Heart right ventricle (tissue), 16 donors: ENCODE data around the gene NME3. TPM values are rescaled to one million over a fixed set of nuclear protein-coding genes. Genes with fewer than 3 reads are reported as not detected.

Source experiments
- ATAC-seq, 8 donors: fragments of 200-7000 bp; cut with Tn5 transposase; one replicate each; pipeline ENCODE4 v1.9.1; 2020; ENCODE audit warnings: mild to moderate bottlenecking in 8 of 8, moderate library complexity in 8 of 8, moderate number of reproducible peaks in 1 of 8
- DNase-seq, 2 donors: peaks; one replicate each; pipeline ENCODE4 v3.0.0-alpha.2; 2020
- H3K27ac ChIP-seq, 10 donors: fragments of 200-600 bp; sonication (generic) in 2 of 10; one replicate each; pipeline versions ENCODE4 v1.5.0 to v1.8.0; 2020 to 2022; ENCODE audit warnings: mild to moderate bottlenecking in 3 of 10
- H3K27me3 ChIP-seq, 7 donors: fragments of 200-600 bp; one replicate each; pipeline ENCODE4 v1.8.0; 2021 to 2022; ENCODE audit warnings: mild to moderate bottlenecking in 2 of 7
- H3K36me3 ChIP-seq, 9 donors: fragments of 200-600 bp; sonication (generic) in 1 of 9; one replicate each; pipeline versions ENCODE4 v1.5.0 to v1.8.0; 2020 to 2022; ENCODE audit warnings: mild to moderate bottlenecking in 2 of 9
- H3K4me1 ChIP-seq, 9 donors: fragments of 200-600 bp; sonication (generic) in 1 of 9; one replicate each; pipeline versions ENCODE4 v1.5.0 to v1.8.0; 2020 to 2022; ENCODE audit warnings: mild to moderate bottlenecking in 4 of 9
- H3K4me3 ChIP-seq, 10 donors: fragments of 200-600 bp; sonication (generic) in 2 of 10; one replicate each; pipeline versions ENCODE4 v1.5.0 to v1.8.0; 2020 to 2022; ENCODE audit warnings: mild to moderate bottlenecking in 7 of 10, moderate library complexity in 2 of 10
- H3K9me3 ChIP-seq, 11 donors: fragments of 200-600 bp in 10 of 11; sonication (generic) in 2 of 11; one replicate each; pipeline versions ENCODE4 v1.5.0 to v1.8.0; 2013 to 2022; ENCODE audit warnings: mild to moderate bottlenecking in 2 of 11, control low read depth in 1 of 11, moderate library complexity in 1 of 11
- CTCF ChIP-seq, 9 donors: fragments of 200-600 bp; sonication (generic) in 2 of 9; IDR thresholded peaks; one replicate each; pipeline versions ENCODE4 v1.5.0 to v1.8.0; 2021 to 2022; ENCODE audit warnings: antibody characterized with exemption in 9 of 9, mild to moderate bottlenecking in 5 of 9, moderate library complexity in 1 of 9
- WGBS, 2 donors: extraction: QIAGEN DNeasy Blood & Tissue Kit; methylation state at CpG; one replicate each; pipeline ENCODE4 v1.1.7; 2013; ENCODE audit warnings: inconsistent platforms in 1 of 2; 5-methylcytosine and 5-hydroxymethylcytosine counted together
- intact Hi-C, 10 donors: fragments of 100-400 bp; cut with DNase I; formaldehyde crosslinking; loops; one replicate each; pipeline versions ENCODE4 v1.11.1 to v1.14.2; 2022
- polyA plus RNA-seq, 2 donors: library from polyadenylated mRNA; stranded (reverse); fragments of 200-250 nt; gene quantifications; one replicate each; pipeline ENCODE4 v1.2.3, GENCODE V29; 2013
- total RNA-seq, 10 donors: library from RNA; stranded (reverse); fragmentation: NEBNext Ultra II Directional in 3 of 10; extraction: Animal tissue kit (Norgen Biotek cat#: 25700) in 3 of 10; gene quantifications; one replicate each; pipeline versions ENCODE4 v1.2.1 to v1.2.4, GENCODE V29; 2021 to 2023
- donor health status: Arrhythmogenic right ventricular cardiomyopathy.
- donor health status: ischemic (EF 13 %, LVEDD 7.1; RV severe dilation, severe dysfunction).
- donor health status: healthy with polysubstance abuse.
- donor health status: DM: no; HTN: yes; CAD: no.
- donor health status: DM: no; HTN: no; CAD: no.
- donor health status: ischemic (EF 25% LVEDD 6.9; RV normal size, moderate dysfunction).
- donor health status: ischemic (EF 25% LVEDD 5.7; RV mildly dilated, moderate dysfunction).
- donor health status: healthy.
- donor health status: DM: yes; HTN: yes; CAD: no.
- donor health status: Ischemic cardiomyopathy.
- donor health status: ischemic (EF 35%, LVEDD 5.7; RV mildly dilated, moderate dysfunction).
- donor health status: nonischemic (EF 11% LVEDD 7.7; RV severe dilation, severe dysfunction).
- donor health status: DM: yes; HTN: yes; CAD: no.
- donor health status: PGD.
- donor health status: ischemic (EF 29% LVEDD 5.4; RV normal size, mild dysfunction).
- donor health status: nonischemic (EF 23%, LVEDD 6.1; RV moderate dilation, normal function).

Gene NME3
- total and polyA plus RNA-seq, 12 donors, result 21.8 to 176 (median 31.6) TPM

- Histone ChIP-seq H3K4me1 (no peaks in the 10 kb centered on the region), H3K9me3 (no peaks in the 10 kb centered on the region), H3K4me3 (no peak overlapping the region), H3K27ac (no peak overlapping the region), H3K36me3 (peaks cover 0 to 96% (median 31%) of the 10 kb centered on the region in 9 donors), H3K27me3 (no peaks in the 10 kb centered on the region)
- WGBS, 2 donors, result 95 to 96% methylated on average over 14 of the region's 14 CpGs
- intact Hi-C loops, result no loop called here
- DNase-seq, result no peak
- ATAC-seq, result no peak
- TF ChIP-seq CTCF (IDR thresholded peaks at IDR 0.05), result no peak
Measured at GRCh38 chr16:1752853-1753252, 18.5 kb downstream of the NME3 start.

- no peak for TF ChIP-seq CTCF (IDR thresholded peaks at IDR 0.05)
Measured at GRCh38 chr16:1751946-1752345, 19.4 kb downstream of the NME3 start.

GRCh38 chr16:1749152-1750117 lies 21.9 kb downstream of the NME3 start:
- peak in 1 of 8 donors; percentile 15 for ATAC-seq
- H3K27ac ChIP-seq, result no peak overlapping the region
- DNase-seq, result no peak
- no peak overlapping the region for H3K4me3 ChIP-seq
- no peaks in the 10 kb centered on the region for H3K9me3 ChIP-seq
- no peaks in the 10 kb centered on the region for H3K27me3 ChIP-seq
- TF ChIP-seq CTCF (IDR thresholded peaks at IDR 0.05), result no peak
- no peaks in the 10 kb centered on the region for H3K4me1 ChIP-seq
- WGBS, 2 donors, result 96 to 97% methylated on average over 29 of the region's 29 CpGs
- H3K36me3 ChIP-seq, result peaks cover 0 to 98% (median 42%) of the 10 kb centered on the region in 9 donors
- intact Hi-C loops, result no loop called here

More at GRCh38 chr16:1751946-1752345, 19.4 kb downstream of the NME3 start:
- no peaks in the 10 kb centered on the region for H3K27me3 ChIP-seq
- WGBS, 2 donors, result 95 to 97% methylated on average over 16 of the region's 16 CpGs
- peaks cover 0 to 95% (median 37%) of the 10 kb centered on the region in 9 donors for H3K36me3 ChIP-seq
- H3K4me3 ChIP-seq, result no peak overlapping the region
- intact Hi-C loops, result no loop called here
- no peaks in the 10 kb centered on the region for H3K9me3 ChIP-seq
- no peak for ATAC-seq
- DNase-seq, result no peak
- H3K27ac ChIP-seq, result no peak overlapping the region
- no peaks in the 10 kb centered on the region for H3K4me1 ChIP-seq

- H3K9me3 ChIP-seq, result no peaks in the 10 kb centered on the region
- intact Hi-C loops, result no loop called here
- peaks cover 0 to 99% (median 48%) of the 10 kb centered on the region in 9 donors for H3K36me3 ChIP-seq
- no peak for TF ChIP-seq CTCF (IDR thresholded peaks at IDR 0.05)
- WGBS, 2 donors, result 88% methylated on average over 11 of the region's 11 CpGs
- H3K27ac ChIP-seq, result no peak overlapping the region
- no peak for ATAC-seq
- no peaks in the 10 kb centered on the region for H3K4me1 ChIP-seq
- H3K27me3 ChIP-seq, result no peaks in the 10 kb centered on the region
- no peak overlapping the region for H3K4me3 ChIP-seq
- DNase-seq, result no peak
Measured at GRCh38 chr16:1747934-1748333, 23.4 kb downstream of the NME3 start.
